Liver (tissue), 9 donors: ENCODE measurements around the gene SPPL2C. TPM values are rescaled to one million over a fixed set of nuclear protein-coding genes. Genes with fewer than 3 reads are reported as not detected.

Source experiments
- DNase-seq: peaks from one replicate; pipeline ENCODE4 v3.0.0-alpha.2; 2017; ENCODE audit warnings: low spot score
- H3K27ac ChIP-seq, 2 donors: one replicate each; pipeline ENCODE4 v1.7.0; 2013; ENCODE audit warnings: inconsistent platforms in 2 of 2, low read length in 2 of 2, control low read depth in 1 of 2, low read depth in 1 of 2, mild to moderate bottlenecking in 1 of 2
- H3K27me3 ChIP-seq, 4 donors: one replicate each; pipeline versions ENCODE4 v1.6.1 to v1.7.0; 2013; ENCODE audit warnings: low read length in 3 of 4, inconsistent platforms in 1 of 4, mild to moderate bottlenecking in 1 of 4, moderate library complexity in 1 of 4; ENCODE audit not compliant: control insufficient read depth in 4 of 4, insufficient read depth in 4 of 4
- H3K36me3 ChIP-seq, 4 donors: one replicate each; pipeline versions ENCODE4 v1.6.1 to v1.7.0; 2013; ENCODE audit warnings: low read length in 3 of 4, mild to moderate bottlenecking in 3 of 4, low read depth in 1 of 4, moderate library complexity in 1 of 4; ENCODE audit not compliant: control insufficient read depth in 4 of 4, insufficient read depth in 3 of 4
- H3K4me1 ChIP-seq, 4 donors: one replicate each; pipeline versions ENCODE4 v1.6.1 to v1.7.0; 2013; ENCODE audit warnings: low read length in 3 of 4, mild to moderate bottlenecking in 3 of 4, moderate library complexity in 1 of 4; ENCODE audit not compliant: control insufficient read depth in 4 of 4, insufficient read depth in 4 of 4
- H3K4me3 ChIP-seq, 3 donors: one replicate each; pipeline versions ENCODE4 v1.6.1 to v1.7.0; 2013; ENCODE audit warnings: low read length in 3 of 3, control low read depth in 1 of 3, low read depth in 1 of 3, mild to moderate bottlenecking in 1 of 3
- H3K9ac ChIP-seq, 2 donors: one replicate each; pipeline ENCODE4 v1.7.0; 2013; ENCODE audit warnings: low read length in 2 of 2, mild to moderate bottlenecking in 2 of 2, moderate library complexity in 2 of 2, control low read depth in 1 of 2, low read depth in 1 of 2
- H3K9me3 ChIP-seq, 4 donors: one replicate each; pipeline versions ENCODE4 v1.6.1 to v1.7.0; 2013; ENCODE audit warnings: low read length in 3 of 4; ENCODE audit not compliant: control insufficient read depth in 4 of 4
- ATF3 ChIP-seq: IDR thresholded peaks from 2 replicates; pipeline ENCODE4 v1.6.1; 2016; ENCODE audit warnings: antibody characterized with exemption
- CTCF ChIP-seq: fragments of 150-350 bp; IDR thresholded peaks from 2 replicates; pipeline ENCODE4 v1.5.1; 2017; ENCODE audit warnings: improper control_type of control experiment, low read depth, low read length; ENCODE audit not compliant: missing input control
- FOXA2 ChIP-seq: IDR thresholded peaks from 2 replicates; pipeline ENCODE4 v1.6.1; 2016; ENCODE audit warnings: antibody characterized with exemption
- GABPA ChIP-seq, 2 donors: IDR thresholded peaks in 1 of 2; conservative IDR thresholded peaks in 1 of 2; 2 replicates each; pipeline ENCODE4 v1.6.1; 2016; ENCODE audit warnings: antibody characterized with exemption in 2 of 2, mild to moderate bottlenecking in 1 of 2, moderate library complexity in 1 of 2
- HNF4A ChIP-seq, 2 donors: conservative IDR thresholded peaks; 2 replicates each; pipeline ENCODE4 v1.6.1; 2016; ENCODE audit warnings: antibody characterized with exemption in 2 of 2, mild to moderate bottlenecking in 2 of 2
- JUND ChIP-seq, 2 donors: IDR thresholded peaks; 2 replicates each; pipeline ENCODE4 v1.6.1; 2016; ENCODE audit warnings: antibody characterized with exemption in 2 of 2
- NR2F2 ChIP-seq: IDR thresholded peaks from 2 replicates; pipeline ENCODE4 v1.6.1; 2016; ENCODE audit warnings: antibody characterized with exemption
- RAD21 ChIP-seq, 2 donors: IDR thresholded peaks; 2 replicates each; pipeline ENCODE4 v1.6.1; 2016; ENCODE audit warnings: antibody characterized with exemption in 2 of 2, mild to moderate bottlenecking in 2 of 2
- REST ChIP-seq: IDR thresholded peaks from 2 replicates; pipeline ENCODE4 v1.6.1; 2016; ENCODE audit warnings: antibody characterized with exemption, mild to moderate bottlenecking
- RXRA ChIP-seq, 2 donors: IDR thresholded peaks; 2 replicates each; pipeline ENCODE4 v1.6.1; 2017 to 2018; ENCODE audit warnings: antibody characterized with exemption in 2 of 2, mild to moderate bottlenecking in 1 of 2
- SP1 ChIP-seq: IDR thresholded peaks from 2 replicates; pipeline ENCODE4 v1.6.1; 2018; ENCODE audit warnings: antibody characterized with exemption, mild to moderate bottlenecking
- YY1 ChIP-seq: IDR thresholded peaks from 2 replicates; pipeline ENCODE4 v1.6.1; 2016; ENCODE audit warnings: antibody characterized with exemption, mild to moderate bottlenecking
- WGBS: extraction: QIAGEN DNeasy Blood & Tissue Kit; methylation state at CpG from one replicate; pipeline ENCODE4 v1.1.7; 2013; 5-methylcytosine and 5-hydroxymethylcytosine counted together
- polyA plus RNA-seq, 2 donors: library from polyadenylated mRNA; stranded (reverse) in 1 of 2; unstranded in 1 of 2; fragments of 200-250 nt in 1 of 2; fragments of >200 nt in 1 of 2; fragmentation: Nextera tagmentation in 1 of 2; extraction: Ambion mirVana in 1 of 2; gene quantifications; one replicate each; pipeline versions ENCODE4 v1.2.1 to v1.2.3, GENCODE V29; 2013 to 2015
- total RNA-seq, 2 donors: library from RNA; depleted of rRNA; stranded (reverse); fragments of >200 nt; gene quantifications; one replicate each; pipeline ENCODE4 v1.2.3, GENCODE V29; 2014
- TF ChIP-seq, protein P1 (sequence below): IDR thresholded peaks from 2 replicates; pipeline ENCODE4 v1.6.1; 2016; ENCODE audit warnings: antibody characterized with exemption
- donor health status: healthy.
- donor health status: healthy.
- donor health status: healthy.
- donor health status: healthy.
- donor health status: healthy.

Gene SPPL2C
- total and polyA plus RNA-seq, 4 donors, result not detected

DNA sequence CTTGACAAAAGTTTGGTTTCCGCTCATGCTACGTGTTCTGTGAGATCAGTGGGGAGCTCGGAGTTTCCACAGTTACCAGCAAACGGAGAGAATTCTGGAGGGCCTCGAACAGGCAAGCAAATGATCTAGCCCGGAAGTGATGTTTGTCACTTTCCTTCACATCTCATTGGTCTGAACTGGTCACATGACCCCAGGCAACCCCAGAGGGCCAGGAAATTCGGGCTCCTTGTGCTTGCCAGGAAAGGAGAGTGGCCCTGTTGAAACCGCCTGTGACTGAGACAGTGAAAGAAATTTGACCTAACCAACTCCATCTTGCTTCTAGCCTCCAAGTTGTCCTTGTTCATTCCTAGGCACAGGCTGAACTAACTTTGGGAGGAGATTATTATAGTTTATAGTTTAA, 23.0 kb downstream of the SPPL2C start:
- Histone ChIP-seq H3K4me1 (no peaks in the 10 kb centered on the region), H3K27me3 (peaks cover 0 to 6% (median under 1%) of the 10 kb centered on the region in 4 donors), H3K4me3 (no peak overlapping the region), H3K36me3 (no peaks in the 10 kb centered on the region), H3K27ac (no peak overlapping the region), H3K9me3 (no peaks in the 10 kb centered on the region), H3K9ac (no peak overlapping the region)
- 64% methylated on average over 8 of the region's 8 CpGs for WGBS
- no peak for DNase-seq
- no peak for TF ChIP-seq REST
- TF ChIP-seq HNF4A (conservative IDR thresholded peaks at IDR 0.05), result no peak
- TF ChIP-seq ATF3, result no peak
- TF ChIP-seq YY1, result no peak
- TF ChIP-seq, protein P1, sequence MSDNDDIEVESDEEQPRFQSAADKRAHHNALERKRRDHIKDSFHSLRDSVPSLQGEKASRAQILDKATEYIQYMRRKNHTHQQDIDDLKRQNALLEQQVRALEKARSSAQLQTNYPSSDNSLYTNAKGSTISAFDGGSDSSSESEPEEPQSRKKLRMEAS, result no peak
- TF ChIP-seq RXRA (IDR thresholded peaks at IDR 0.05), result no peak

DNA sequence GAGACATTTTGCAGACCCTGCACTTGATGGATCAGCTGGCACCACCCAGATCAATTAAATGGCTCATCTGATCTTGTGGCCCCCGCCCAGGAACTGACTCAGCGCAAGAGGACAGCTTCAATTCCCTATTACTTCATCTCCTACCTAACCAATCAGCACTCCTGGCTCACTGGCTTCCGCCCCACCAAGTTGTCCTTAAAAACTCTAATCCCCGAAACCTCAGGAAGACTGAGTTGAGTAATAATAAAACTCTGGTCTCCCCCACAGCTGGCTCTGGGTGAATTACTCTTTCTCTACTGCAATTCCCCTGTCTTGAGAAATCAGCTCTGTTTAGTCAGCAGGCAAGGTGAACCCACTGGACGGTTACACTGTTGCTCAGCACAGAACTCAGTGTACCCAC, 23.6 kb downstream of the SPPL2C start:
- TF ChIP-seq CTCF (no peak), NR2F2 (no peak), RAD21 (IDR thresholded peaks at IDR 0.05) (no peak), FOXA2 (no peak), SP1 (no peak), JUND (IDR thresholded peaks at IDR 0.05) (no peak), RXRA (IDR thresholded peaks at IDR 0.05) (no peak), HNF4A (conservative IDR thresholded peaks at IDR 0.05) (no peak), GABPA (IDR thresholded peaks at IDR 0.05 in 1 of 2, conservative IDR thresholded peaks at IDR 0.05 in 1 of 2) (no peak)
- 58% methylated on average over 5 of the region's 5 CpGs for WGBS
- Histone ChIP-seq H3K9ac (no peak overlapping the region), H3K4me3 (no peak overlapping the region), H3K27me3 (peaks cover 0 to 6% (median 0%) of the 10 kb centered on the region in 4 donors), H3K36me3 (no peaks in the 10 kb centered on the region), H3K4me1 (no peaks in the 10 kb centered on the region), H3K9me3 (no peaks in the 10 kb centered on the region), H3K27ac (no peak overlapping the region)
- no peak for DNase-seq
